HCT116 (cell line): Measurements from ENCODE around the gene LRP1B. TPM values are rescaled to one million over a fixed set of nuclear protein-coding genes. Genes with fewer than 3 reads are reported as not detected.

Experiments used
- ATAC-seq: fragments of 200-7000 bp; cut with Tn5 transposase; 2 replicates; pipeline ENCODE4 v1.9.1; 2020; ENCODE audit warnings: mild to moderate bottlenecking, moderate library complexity
- BruUV-seq: library from RNA; stranded (reverse); fragments of 400-500 nt; replicated peaks from 2 replicates; lab custom pipeline; 2021; lab: Mats Ljungman, UMichigan
- CTCF ChIA-PET: fragments of 300-600 bp; sonication (Branson Sonifier 250); formaldehyde crosslinking; loops from one replicate; lab custom pipeline; 2021; ENCODE audit warnings: antibody characterized with exemption; lab: Charles Lee
- POLR2A ChIA-PET: fragments of 300-600, 350-600 bp; sonication (Branson Sonifier 250); formaldehyde crosslinking; loops from one replicate; lab custom pipeline; 2021; ENCODE audit warnings: antibody characterized with exemption; lab: Charles Lee
- RAD21 ChIA-PET, 2 experiments: fragments of 300-600 bp; sonication (Branson Sonifier 250); formaldehyde crosslinking; loops; one replicate each; lab custom pipeline; 2023; ENCODE audit warnings: low total read pairs in 2 of 2; ENCODE audit not compliant: uncharacterized antibody in 2 of 2, unreplicated experiment in 2 of 2, low non-redundant PET in 1 of 2; lab: Charles Lee
- DNase-seq: peaks from one replicate; pipeline ENCODE4 v3.0.0-alpha.2; 2010; ENCODE audit warnings: low read depth, low spot score
- H2AFZ ChIP-seq: fragments of 200-600 bp; shearing (Covaris generic), sonication (generic); 2 replicates; pipeline ENCODE4 v1.6.1; 2017; ENCODE audit warnings: low read depth, mixed run types, mixed read lengths, antibody characterized with exemption, low read length; ENCODE audit not compliant: poor library complexity, severe bottlenecking
- H3K27ac ChIP-seq: 2 replicates; pipeline ENCODE4 v1.5.1; 2012; ENCODE audit warnings: low read depth, low read length
- H3K27me3 ChIP-seq: fragments of 200-600 bp; sonication (generic); 2 replicates; pipeline ENCODE4 v1.6.1; 2016; ENCODE audit warnings: mixed run types, low read length, mixed read lengths; ENCODE audit not compliant: insufficient read depth
- H3K36me3 ChIP-seq, 2 experiments: fragments of 200-500 bp in 1 of 2; fragments of 200-600 bp in 1 of 2; sonication (Bioruptor generic) in 1 of 2; sonication (generic) in 1 of 2; 2 replicates each; pipeline versions ENCODE4 v1.5.1 to v1.6.1; 2014 to 2016; ENCODE audit warnings: low read length in 2 of 2, inconsistent platforms in 1 of 2, mixed read lengths in 1 of 2, mixed run types in 1 of 2; ENCODE audit not compliant: insufficient read depth in 2 of 2, control insufficient read depth in 1 of 2
- H3K4me1 ChIP-seq, 2 experiments: fragments of 200-600 bp in 1 of 2; sonication (generic) in 1 of 2; 2 replicates each; pipeline versions ENCODE4 v1.5.1 to v1.6.1; 2012 to 2017; ENCODE audit warnings: low read length in 2 of 2, inconsistent platforms in 1 of 2, mild to moderate bottlenecking in 1 of 2, mixed read lengths in 1 of 2, mixed run types in 1 of 2, moderate library complexity in 1 of 2; ENCODE audit not compliant: insufficient read depth in 2 of 2, control insufficient read depth in 1 of 2
- H3K4me2 ChIP-seq: fragments of 200-600 bp; sonication (generic); 2 replicates; pipeline ENCODE4 v1.6.1; 2017; ENCODE audit warnings: mixed run types, low read length, mixed read lengths
- H3K4me3 ChIP-seq, 2 experiments: fragments of 200-600 bp in 1 of 2; sonication (generic) in 1 of 2; replicated peaks in 1 of 2; 2 replicates each; pipeline ENCODE4 v1.5.1; 2011 to 2016; ENCODE audit warnings: low read length in 2 of 2, control low read depth in 1 of 2, low read depth in 1 of 2, mild to moderate bottlenecking in 1 of 2, mixed read lengths in 1 of 2, mixed run types in 1 of 2
- H3K79me2 ChIP-seq: fragments of 200-600 bp; sonication (generic); 2 replicates; pipeline ENCODE4 v1.6.1; 2017; ENCODE audit warnings: mild to moderate bottlenecking, mixed run types, low read length, moderate library complexity, mixed read lengths; ENCODE audit not compliant: insufficient read depth
- H3K9ac ChIP-seq: fragments of 200-600 bp; sonication (generic); 2 replicates; pipeline ENCODE4 v1.6.1; 2016; ENCODE audit warnings: low read length, mixed read lengths
- H3K9me2 ChIP-seq: fragments of 200-600 bp; sonication (generic), shearing (Covaris generic); 2 replicates; pipeline ENCODE4 v1.6.1; 2017; ENCODE audit warnings: mixed run types, mild to moderate bottlenecking, moderate library complexity; ENCODE audit not compliant: insufficient read depth
- H3K9me3 ChIP-seq, 2 experiments: fragments of 200-500 bp in 1 of 2; fragments of 200-600 bp in 1 of 2; sonication (Bioruptor generic) in 1 of 2; sonication (generic) in 1 of 2; 2 replicates each; pipeline ENCODE4 v1.6.1; 2014 to 2017; ENCODE audit warnings: low read length in 2 of 2, mixed read lengths in 2 of 2, inconsistent platforms in 1 of 2, low read depth in 1 of 2, mild to moderate bottlenecking in 1 of 2, mixed run types in 1 of 2, moderate library complexity in 1 of 2; ENCODE audit not compliant: control insufficient read depth in 1 of 2, insufficient read depth in 1 of 2
- H4K20me1 ChIP-seq: fragments of 200-600 bp; sonication (generic), shearing (Covaris generic); 2 replicates; pipeline ENCODE4 v1.6.1; 2017; ENCODE audit warnings: mixed run types, mild to moderate bottlenecking, moderate library complexity; ENCODE audit not compliant: insufficient read depth
- CBX3 ChIP-seq: IDR thresholded peaks from 2 replicates; pipeline ENCODE4 v1.6.1; 2012; ENCODE audit warnings: low read depth
- EZH2 ChIP-seq: fragments of 200-600 bp; sonication (generic); IDR thresholded peaks from 2 replicates; pipeline ENCODE4 v1.6.1; 2017; ENCODE audit warnings: antibody characterized with exemption, mixed run types
- FOSL1 ChIP-seq: IDR thresholded peaks from 2 replicates; pipeline ENCODE4 v1.6.1; 2012; ENCODE audit warnings: low read depth
- JUND ChIP-seq: IDR thresholded peaks from 2 replicates; pipeline ENCODE4 v1.6.1; 2012
- POLR2A ChIP-seq: IDR thresholded peaks from 2 replicates; pipeline ENCODE4 v1.7.0; 2011; ENCODE audit warnings: borderline replicate concordance; ENCODE audit not compliant: insufficient read depth, insufficient read length; ENCODE audit errors: extremely low read depth
- SIN3A ChIP-seq: IDR thresholded peaks from 2 replicates; pipeline ENCODE4 v1.6.1; 2012; ENCODE audit warnings: low read depth
- TCF7L2 ChIP-seq: IDR thresholded peaks from 2 replicates; pipeline ENCODE4 v1.7.0; 2011; ENCODE audit warnings: borderline replicate concordance, inconsistent platforms; ENCODE audit not compliant: insufficient read depth, insufficient read length; ENCODE audit errors: extremely low read depth
- intact Hi-C: fragments of 100-400 bp; cut with micrococcal nuclease; formaldehyde crosslinking; loops from 2 replicates; pipeline ENCODE4 v1.10.0; 2022
- total RNA-seq: library from RNA; stranded (reverse); gene quantifications from one replicate; pipeline ENCODE4 v1.2.1, GENCODE V29; 2021; ENCODE audit not compliant: unreplicated experiment
- TF ChIP-seq, protein P1 (sequence below): IDR thresholded peaks from 2 replicates; pipeline ENCODE4 v1.6.1; 2012
- TF ChIP-seq, protein P2 (sequence below): IDR thresholded peaks from 2 replicates; pipeline ENCODE4 v1.6.1; 2011; ENCODE audit warnings: mild to moderate bottlenecking, low read length, moderate library complexity; ENCODE audit not compliant: insufficient replicate concordance; ENCODE audit errors: extremely low read depth

LRP1B gene
- total RNA-seq, 1 experiment from 2014 or later, result 0.34 TPM

DNA sequence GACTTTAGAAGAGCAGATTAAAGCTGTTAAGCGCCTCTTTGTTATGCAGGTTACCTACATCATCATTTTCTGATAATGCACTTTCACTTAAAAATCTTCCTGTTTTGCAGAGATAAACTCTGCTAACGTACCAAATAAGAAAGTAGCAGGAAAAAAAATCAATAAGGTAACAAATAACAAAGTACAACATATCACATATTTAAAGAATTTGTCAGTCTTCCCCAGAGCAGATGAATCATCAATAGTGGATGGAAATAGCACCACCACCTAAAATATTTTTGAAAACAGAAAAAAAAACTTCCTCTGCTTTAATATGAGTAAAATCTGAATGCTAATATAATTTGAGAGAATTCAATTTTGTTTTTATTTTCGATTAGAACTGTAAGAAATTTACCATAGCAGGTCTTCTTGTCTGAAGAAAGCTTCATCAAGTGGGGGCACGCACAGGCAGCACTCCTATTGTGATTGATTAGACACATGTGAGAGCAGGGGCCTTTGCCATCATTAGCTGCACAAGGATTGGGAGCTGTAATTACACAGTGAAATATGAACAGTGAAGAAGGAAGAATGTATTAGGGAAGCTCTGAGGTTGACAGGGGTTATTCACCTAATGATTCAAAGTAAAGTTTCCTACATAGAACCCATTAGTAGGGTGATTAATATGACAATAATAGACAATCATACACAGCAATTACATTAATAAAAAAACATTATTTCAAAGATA is 1279.4 kb downstream of the LRP1B start:
- Histone ChIP-seq H3K4me1 (no peaks in the 10 kb centered on the region), H4K20me1 (no peaks in the 10 kb centered on the region), H3K9me3 (no peaks in the 10 kb centered on the region), H3K27ac (no peak overlapping the region), H3K79me2 (no peaks in the 10 kb centered on the region), H3K9ac (no peak overlapping the region), H3K4me2 (no peak overlapping the region), H3K4me3 (no peak overlapping the region)
- ChIA-PET RAD21 (no interaction called here), CTCF (no interaction called here)
- DNase-seq (no peak), ATAC-seq (no peak)
- intact Hi-C loops, result no loop called here
- no TSS peak for BruUV-seq
- no peak for TF ChIP-seq SIN3A
- TF ChIP-seq POLR2A, result no peak
- TF ChIP-seq TCF7L2, result no peak
- no peak for TF ChIP-seq EZH2
- TF ChIP-seq CBX3, result no peak
- TF ChIP-seq FOSL1, result no peak
- no peak for TF ChIP-seq JUND
- TF ChIP-seq, protein P1, sequence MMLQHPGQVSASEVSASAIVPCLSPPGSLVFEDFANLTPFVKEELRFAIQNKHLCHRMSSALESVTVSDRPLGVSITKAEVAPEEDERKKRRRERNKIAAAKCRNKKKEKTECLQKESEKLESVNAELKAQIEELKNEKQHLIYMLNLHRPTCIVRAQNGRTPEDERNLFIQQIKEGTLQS, result no peak
- TF ChIP-seq, protein P2, sequence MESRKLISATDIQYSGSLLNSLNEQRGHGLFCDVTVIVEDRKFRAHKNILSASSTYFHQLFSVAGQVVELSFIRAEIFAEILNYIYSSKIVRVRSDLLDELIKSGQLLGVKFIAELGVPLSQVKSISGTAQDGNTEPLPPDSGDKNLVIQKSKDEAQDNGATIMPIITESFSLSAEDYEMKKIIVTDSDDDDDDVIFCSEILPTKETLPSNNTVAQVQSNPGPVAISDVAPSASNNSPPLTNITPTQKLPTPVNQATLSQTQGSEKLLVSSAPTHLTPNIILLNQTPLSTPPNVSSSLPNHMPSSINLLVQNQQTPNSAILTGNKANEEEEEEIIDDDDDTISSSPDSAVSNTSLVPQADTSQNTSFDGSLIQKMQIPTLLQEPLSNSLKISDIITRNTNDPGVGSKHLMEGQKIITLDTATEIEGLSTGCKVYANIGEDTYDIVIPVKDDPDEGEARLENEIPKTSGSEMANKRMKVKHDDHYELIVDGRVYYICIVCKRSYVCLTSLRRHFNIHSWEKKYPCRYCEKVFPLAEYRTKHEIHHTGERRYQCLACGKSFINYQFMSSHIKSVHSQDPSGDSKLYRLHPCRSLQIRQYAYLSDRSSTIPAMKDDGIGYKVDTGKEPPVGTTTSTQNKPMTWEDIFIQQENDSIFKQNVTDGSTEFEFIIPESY, result no peak
- TF ChIP-seq, all 23 proteins: peak for 0
- Histone ChIP-seq H2AFZ (no peak overlapping the region), H3K36me3 (no peaks in the 10 kb centered on the region), H3K9me2 (no peaks in the 10 kb centered on the region), H3K27me3 (no peaks in the 10 kb centered on the region)
- POLR2A ChIA-PET, result no interaction called here
